PC-3 (cell line): ENCODE measurements around the gene ADAMTS3. TPM values are rescaled to one million over a fixed set of nuclear protein-coding genes. Genes with fewer than 3 reads are reported as not detected.

Experiments used
- ATAC-seq: fragments of 200-7000 bp; cut with Tn5 transposase; 2 replicates; pipeline ENCODE4 v1.9.1; 2020; ENCODE audit warnings: mild to moderate bottlenecking, moderate library complexity
- BruUV-seq: library from RNA; stranded (reverse); fragments of 400-500 nt; replicated peaks from 2 replicates; lab custom pipeline; 2021; lab: Mats Ljungman, UMichigan
- CTCF ChIA-PET: fragments of 300-600 bp; sonication (Branson Sonifier 250); formaldehyde crosslinking; loops from one replicate; lab custom pipeline; 2022; ENCODE audit warnings: antibody characterized with exemption; lab: Charles Lee
- POLR2A ChIA-PET: fragments of 300-600 bp; sonication (Branson Sonifier 250); formaldehyde crosslinking; loops from one replicate; lab custom pipeline; 2022; ENCODE audit warnings: antibody characterized with exemption; ENCODE audit not compliant: unreplicated experiment; lab: Charles Lee
- DNase-seq: peaks from one replicate; pipeline ENCODE4 v3.0.0-alpha.2; 2015
- H2AFZ ChIP-seq: fragments of 300-600 bp; sonication (generic); 2 replicates; pipeline ENCODE4 v1.6.0; 2016; ENCODE audit warnings: antibody characterized with exemption, low read length
- H3F3A ChIP-seq: fragments of 300-600 bp; sonication (generic); one replicate; pipeline ENCODE4 v1.6.0; 2017; ENCODE audit warnings: antibody characterized with exemption, low read length, control low read depth, mild to moderate bottlenecking; ENCODE audit not compliant: unreplicated experiment
- H3K27ac ChIP-seq: fragments of 300-600 bp; sonication (generic); 2 replicates; pipeline ENCODE4 v1.5.1; 2016; ENCODE audit warnings: mild to moderate bottlenecking, low read length
- H3K27me3 ChIP-seq: fragments of 300-600 bp; sonication (generic); 2 replicates; pipeline ENCODE4 v1.6.1; 2016; ENCODE audit warnings: low read length, mixed read lengths
- H3K36me3 ChIP-seq: fragments of 300-600 bp; sonication (generic); 2 replicates; pipeline ENCODE4 v1.6.1; 2016; ENCODE audit warnings: low read depth, mixed run types, low read length, mixed read lengths
- H3K4me1 ChIP-seq: fragments of 300-600 bp; sonication (generic); 2 replicates; pipeline ENCODE4 v1.5.1; 2016; ENCODE audit warnings: low read length; ENCODE audit not compliant: insufficient read depth
- H3K4me2 ChIP-seq: fragments of 300-600 bp; sonication (generic); 2 replicates; pipeline ENCODE4 v1.6.0; 2016; ENCODE audit warnings: low read length
- H3K4me3 ChIP-seq: fragments of 300-600 bp; sonication (generic); 2 replicates; pipeline ENCODE4 v1.5.1; 2016; ENCODE audit warnings: mild to moderate bottlenecking, low read length, mixed read lengths
- H3K79me2 ChIP-seq: fragments of 300-600 bp; sonication (generic); 2 replicates; pipeline ENCODE4 v1.6.1; 2017; ENCODE audit warnings: low read length, mixed read lengths
- H3K9ac ChIP-seq: fragments of 300-600 bp; sonication (generic); 2 replicates; pipeline ENCODE4 v1.6.0; 2016; ENCODE audit warnings: mild to moderate bottlenecking, low read length
- H3K9me2 ChIP-seq: fragments of 300-600 bp; sonication (generic); replicated peaks from 2 replicates; pipeline ENCODE4 v1.6.1; 2016; ENCODE audit warnings: mixed run types, low read length, mixed read lengths
- H3K9me3 ChIP-seq: fragments of 300-600 bp; sonication (generic); 2 replicates; pipeline ENCODE4 v1.6.1; 2016; ENCODE audit warnings: low read length, mixed read lengths
- H4K20me1 ChIP-seq: fragments of 300-600 bp; sonication (generic); 2 replicates; pipeline ENCODE4 v1.6.1; 2016; ENCODE audit warnings: low read length, mixed read lengths
- CTCF ChIP-seq: fragments of 300-600 bp; sonication (generic); conservative IDR thresholded peaks from 2 replicates; pipeline ENCODE4 v1.5.1; 2017; ENCODE audit warnings: antibody characterized with exemption, low read depth, mild to moderate bottlenecking, low read length
- EZH2 ChIP-seq: fragments of 300-600 bp; sonication (generic); IDR thresholded peaks from one replicate; pipeline ENCODE4 v1.6.1; 2017; ENCODE audit warnings: antibody characterized with exemption, mild to moderate bottlenecking, low read length; ENCODE audit not compliant: unreplicated experiment
- EZH2phosphoT487 ChIP-seq: fragments of 300-600 bp; sonication (generic); IDR thresholded peaks from 2 replicates; pipeline ENCODE4 v1.6.1; 2018; ENCODE audit warnings: mild to moderate bottlenecking, antibody characterized with exemption, low read length, borderline replicate concordance
- intact Hi-C: fragments of 100-400 bp; cut with micrococcal nuclease; formaldehyde crosslinking; loops from 2 replicates; pipeline ENCODE4 v1.9.0; 2023
- total RNA-seq: library from RNA; depleted of rRNA; stranded (reverse); fragments of >200 nt; gene quantifications from 2 replicates; pipeline ENCODE4 v1.2.3, GENCODE V29; 2014

ADAMTS3 gene
- total RNA-seq, 1 experiment from 2014 or later, result 3.5 TPM

GRCh38 chr4:72239487-72240116 is 329.4 kb downstream of the ADAMTS3 start:
- ChIA-PET CTCF (no interaction called here), POLR2A (no interaction called here)
- Histone ChIP-seq H3K4me2 (no peak overlapping the region), H3K27ac (no peak overlapping the region), H3K4me1 (no peaks in the 10 kb centered on the region), H3K4me3 (no peak overlapping the region), H3K36me3 (no peaks in the 10 kb centered on the region), H2AFZ (no peak overlapping the region), H3K9ac (no peak overlapping the region), H3K27me3 (peaks cover 5% of the 10 kb centered on the region; the same call in 1 of the 2 replicates), H4K20me1 (no peaks in the 10 kb centered on the region), H3K79me2 (no peaks in the 10 kb centered on the region), H3K9me3 (no peaks in the 10 kb centered on the region), H3K9me2 (no peaks in the 10 kb centered on the region), H3F3A (no peaks in the 10 kb centered on the region)
- no TSS peak for BruUV-seq
- intact Hi-C loops, result no loop called here
- TF ChIP-seq EZH2 (no peak), CTCF (no peak), EZH2phosphoT487 (no peak)
- ATAC-seq (no peak), DNase-seq (no peak)
